ENCODE data around the gene HTRA1. TPM values are rescaled to one million over a fixed set of nuclear protein-coding genes. Genes with fewer than 3 reads are reported as not detected.

The HTRA1 gene
- total RNA-seq, 1 donor from 2014 or later = 62.6 TPM

DNA sequence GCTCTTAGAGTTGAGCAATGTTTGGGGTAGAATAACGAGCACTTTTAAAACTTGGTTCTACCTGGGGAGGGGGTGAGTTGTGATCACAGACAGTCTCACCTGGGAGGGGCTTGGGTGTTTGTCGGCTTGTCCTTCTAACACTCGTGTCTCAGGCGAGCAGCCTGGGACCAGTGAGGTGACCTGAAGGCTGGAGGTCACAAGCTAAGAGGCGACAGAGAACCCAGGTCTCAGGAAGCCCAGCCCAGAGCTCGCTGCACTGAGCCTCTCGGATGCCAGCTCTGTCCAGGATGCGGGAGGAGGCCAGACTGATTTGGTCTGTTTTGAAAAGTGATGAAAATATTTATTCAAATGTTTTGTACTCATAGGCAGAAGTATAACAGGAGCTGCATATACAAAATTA lies 11.8 kb downstream of the HTRA1 start:
- TF ChIP-seq, protein P1, sequence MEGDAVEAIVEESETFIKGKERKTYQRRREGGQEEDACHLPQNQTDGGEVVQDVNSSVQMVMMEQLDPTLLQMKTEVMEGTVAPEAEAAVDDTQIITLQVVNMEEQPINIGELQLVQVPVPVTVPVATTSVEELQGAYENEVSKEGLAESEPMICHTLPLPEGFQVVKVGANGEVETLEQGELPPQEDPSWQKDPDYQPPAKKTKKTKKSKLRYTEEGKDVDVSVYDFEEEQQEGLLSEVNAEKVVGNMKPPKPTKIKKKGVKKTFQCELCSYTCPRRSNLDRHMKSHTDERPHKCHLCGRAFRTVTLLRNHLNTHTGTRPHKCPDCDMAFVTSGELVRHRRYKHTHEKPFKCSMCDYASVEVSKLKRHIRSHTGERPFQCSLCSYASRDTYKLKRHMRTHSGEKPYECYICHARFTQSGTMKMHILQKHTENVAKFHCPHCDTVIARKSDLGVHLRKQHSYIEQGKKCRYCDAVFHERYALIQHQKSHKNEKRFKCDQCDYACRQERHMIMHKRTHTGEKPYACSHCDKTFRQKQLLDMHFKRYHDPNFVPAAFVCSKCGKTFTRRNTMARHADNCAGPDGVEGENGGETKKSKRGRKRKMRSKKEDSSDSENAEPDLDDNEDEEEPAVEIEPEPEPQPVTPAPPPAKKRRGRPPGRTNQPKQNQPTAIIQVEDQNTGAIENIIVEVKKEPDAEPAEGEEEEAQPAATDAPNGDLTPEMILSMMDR (IDR thresholded peaks at IDR 0.05; ENCODE audit: borderline replicate concordance) = no peak
- no peak for DNase-seq
- Histone ChIP-seq H3K27ac (replicated peaks) (no peak overlapping the region), H3K36me3 (no peaks in the 10 kb centered on the region), H3K4me1 (peaks cover 66% of the 10 kb centered on the region), H3K27me3 (ENCODE audit: low read depth) (no peaks in the 10 kb centered on the region), H3K9me3 (replicated peaks) (no peaks in the 10 kb centered on the region), H3K4me3 (no peak overlapping the region)
- intact Hi-C loops (cut with micrococcal nuclease) = no loop called here

DNA sequence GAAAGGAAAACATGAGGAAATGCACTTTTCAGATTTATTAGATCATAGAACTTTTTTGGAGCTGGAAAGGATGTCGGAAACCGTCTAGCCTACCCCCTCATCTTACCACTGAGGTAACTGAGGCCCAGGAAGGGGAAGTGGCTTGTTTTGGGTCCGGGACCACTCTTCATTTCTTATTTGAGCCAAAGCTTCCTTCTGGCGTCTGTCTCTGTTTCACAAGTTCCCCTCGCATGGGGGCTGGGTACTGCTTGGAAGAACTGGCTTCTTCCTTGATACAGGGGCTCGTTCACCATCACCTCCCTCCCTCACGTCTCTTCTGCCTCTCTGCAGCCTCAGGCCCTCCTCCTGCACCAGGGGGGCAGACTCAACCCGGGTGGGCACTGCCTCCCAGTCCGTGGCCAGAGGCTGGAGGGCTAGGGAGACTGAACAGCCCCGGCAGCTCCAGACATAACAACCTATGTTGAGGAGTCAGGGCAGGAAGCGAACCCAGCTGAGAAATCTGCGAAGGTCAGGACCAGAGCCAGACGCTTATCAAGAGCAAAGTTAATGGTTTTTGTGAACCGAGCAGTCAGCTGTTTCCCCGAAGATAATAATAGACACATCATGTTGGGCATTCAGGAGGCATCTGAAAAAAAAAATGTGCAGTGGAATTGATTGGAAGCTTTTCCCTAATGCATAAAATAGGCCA lies 12.9 kb downstream of the HTRA1 start:
- no peaks in the 10 kb centered on the region for H3K9me3 ChIP-seq (replicated peaks)
- H3K4me3 ChIP-seq = peak overlapping the region; percentile 39
- H3K4me1 ChIP-seq = peaks cover 55% of the 10 kb centered on the region
- no peaks in the 10 kb centered on the region for H3K36me3 ChIP-seq
- intact Hi-C loops (cut with micrococcal nuclease) = no loop called here
- H3K27ac ChIP-seq (replicated peaks) = peak overlapping the region; percentile 74
- TF ChIP-seq, protein P1 (IDR thresholded peaks at IDR 0.05; ENCODE audit: borderline replicate concordance) = no peak
- DNase-seq = no peak
- no peaks in the 10 kb centered on the region for H3K27me3 ChIP-seq (ENCODE audit: low read depth)

DNA sequence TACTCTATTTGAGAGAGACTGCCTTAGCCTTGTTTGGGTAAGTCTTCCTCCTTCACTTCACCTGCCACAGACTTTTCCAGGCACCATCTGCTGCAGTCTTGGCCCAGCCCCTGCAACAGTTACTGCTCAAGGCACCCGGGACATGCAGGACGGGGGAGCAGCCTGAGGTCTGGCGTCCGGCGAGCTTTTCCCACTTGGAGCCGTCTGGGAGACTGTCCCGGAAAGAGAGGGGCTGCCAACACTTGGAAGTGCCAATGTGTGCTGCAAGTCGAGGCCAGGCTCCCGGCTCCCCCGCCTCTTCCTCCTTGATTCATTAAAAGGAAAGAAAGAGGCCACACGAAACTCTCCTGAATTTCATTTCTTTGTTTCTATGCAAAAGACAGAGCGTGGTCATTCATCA lies 13.7 kb downstream of the HTRA1 start:
- Histone ChIP-seq H3K4me1 (peaks cover 46% of the 10 kb centered on the region), H3K27me3 (ENCODE audit: low read depth) (no peaks in the 10 kb centered on the region), H3K4me3 (peak overlapping the region; percentile 39), H3K27ac (replicated peaks) (peak overlapping the region; percentile 74), H3K9me3 (replicated peaks) (no peaks in the 10 kb centered on the region), H3K36me3 (no peaks in the 10 kb centered on the region)
- DNase-seq = peak; percentile 83
- TF ChIP-seq, protein P1 (IDR thresholded peaks at IDR 0.05; ENCODE audit: borderline replicate concordance) = no peak
- intact Hi-C loops (cut with micrococcal nuclease) = no loop called here

DNA sequence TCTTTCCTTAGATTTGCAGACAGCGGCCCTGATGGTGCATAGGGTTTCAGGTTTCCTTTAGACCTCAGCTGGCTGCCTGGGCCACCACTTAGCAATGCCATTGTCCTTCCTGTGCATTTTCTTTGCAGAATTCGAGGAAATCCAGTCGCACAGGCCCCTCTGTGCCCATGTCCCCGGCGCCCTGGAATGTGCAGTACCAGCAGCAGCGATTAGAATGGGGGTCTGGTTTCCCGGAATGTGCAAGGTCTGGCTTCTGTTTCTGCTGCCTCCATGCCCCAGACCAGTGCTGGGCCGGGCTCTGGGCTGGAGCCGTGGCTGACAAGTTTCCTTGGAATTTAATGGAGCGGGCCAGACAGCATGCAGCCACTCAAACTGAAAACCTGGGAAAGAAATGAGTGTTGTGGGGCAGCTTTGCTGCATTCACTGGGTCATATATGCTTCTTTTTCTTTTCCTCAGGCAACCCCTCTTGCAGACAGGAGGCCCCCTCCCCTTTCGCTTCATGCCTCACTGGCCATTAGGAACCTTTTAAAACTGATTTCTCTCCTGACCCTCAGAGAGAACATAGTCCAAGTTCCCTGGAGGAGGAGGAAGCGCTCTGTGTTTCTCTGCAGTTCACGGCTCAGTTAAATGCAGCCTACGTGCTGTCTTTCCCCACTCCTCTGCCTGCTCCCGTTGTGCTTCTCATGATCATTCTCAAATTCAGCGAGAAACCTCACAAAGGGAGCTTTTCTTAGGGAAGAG lies 14.4 kb downstream of the HTRA1 start:
- peaks cover 40% of the 10 kb centered on the region for H3K4me1 ChIP-seq
- intact Hi-C loops (cut with micrococcal nuclease) = no loop called here

DNA sequence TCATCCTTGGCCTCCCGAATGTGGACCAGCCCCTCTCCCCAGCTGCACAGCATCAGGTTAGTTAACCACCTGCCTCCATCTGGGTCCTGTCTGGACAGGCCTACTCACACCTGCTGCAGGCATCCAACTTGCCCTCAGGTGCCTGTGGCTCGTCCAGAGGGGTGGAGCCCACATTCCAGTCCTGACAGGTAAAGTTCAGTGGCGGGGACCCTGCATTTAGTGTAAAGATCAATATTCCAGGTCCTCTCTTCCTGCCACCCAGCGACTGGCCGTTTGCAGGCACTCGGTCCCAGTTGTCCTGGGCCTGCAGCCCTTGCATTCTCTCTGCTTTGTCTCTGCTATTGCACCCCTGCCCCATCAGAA lies 15.0 kb downstream of the HTRA1 start:
- no peak for DNase-seq
- no peak overlapping the region for H3K27ac ChIP-seq (replicated peaks)

More for the DNA sequence above, 14.4 kb downstream of the HTRA1 start:
- no peak for DNase-seq
- Histone ChIP-seq H3K27me3 (ENCODE audit: low read depth) (no peaks in the 10 kb centered on the region), H3K9me3 (replicated peaks) (no peaks in the 10 kb centered on the region), H3K4me3 (peak overlapping the region; percentile 39), H3K27ac (replicated peaks) (peak overlapping the region; percentile 74), H3K36me3 (no peaks in the 10 kb centered on the region)
- TF ChIP-seq, protein P1 (IDR thresholded peaks at IDR 0.05; ENCODE audit: borderline replicate concordance) = no peak

More for the DNA sequence above, 15.0 kb downstream of the HTRA1 start:
- intact Hi-C loops (cut with micrococcal nuclease) = no loop called here
- H3K9me3 ChIP-seq (replicated peaks) = no peaks in the 10 kb centered on the region
- no peaks in the 10 kb centered on the region for H3K27me3 ChIP-seq (ENCODE audit: low read depth)
- H3K36me3 ChIP-seq = no peaks in the 10 kb centered on the region
- no peak overlapping the region for H3K4me3 ChIP-seq
- TF ChIP-seq, protein P1 (IDR thresholded peaks at IDR 0.05; ENCODE audit: borderline replicate concordance) = no peak
- H3K4me1 ChIP-seq = peaks cover 34% of the 10 kb centered on the region
